ENCODE data around the gene EN1. TPM values are rescaled to one million over a fixed set of nuclear protein-coding genes. Genes with fewer than 3 reads are reported as not detected.

EN1 gene
- polyA plus RNA-seq, 3 donors, result not detected

DNA sequence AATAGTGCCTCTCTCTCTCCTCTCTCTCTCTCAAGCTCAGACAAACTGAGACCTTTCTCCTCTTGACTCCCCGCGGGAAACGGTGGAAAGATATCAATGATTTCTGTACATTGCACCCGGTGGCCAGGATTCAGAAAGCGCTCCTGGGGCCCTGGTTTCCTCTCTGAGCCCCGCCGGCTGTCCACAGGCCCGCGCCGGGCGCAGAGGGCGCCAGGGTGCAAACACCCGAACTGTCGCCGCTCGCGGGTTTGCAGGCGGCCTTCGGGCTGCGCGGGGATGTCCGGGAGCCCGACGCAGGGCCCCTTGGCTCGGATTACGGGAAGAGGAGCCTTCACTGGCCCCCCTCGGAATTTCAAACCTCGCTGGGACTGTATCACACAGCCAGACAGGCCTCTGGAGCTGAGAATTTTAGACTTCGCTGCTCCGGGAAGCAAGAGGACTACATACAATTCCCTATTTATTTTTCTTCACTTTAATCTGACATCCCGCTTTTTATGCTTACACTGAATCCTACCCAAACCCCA, 5.2 kb upstream of the EN1 start:
- peaks cover 1 to 57% of the 10 kb centered on the region in 2 donors for H3K9me3 ChIP-seq (replicated peaks in 1 of 2; ENCODE audit: control insufficient read depth in 1 of 2, insufficient read depth in 1 of 2, low read length in 2 of 2)
- H3K36me3 ChIP-seq (replicated peaks in 1 of 2; ENCODE audit: control insufficient read depth in 1 of 2, insufficient read depth in 2 of 2, low read length in 2 of 2), result no peaks in the 10 kb centered on the region
- H2AFZ ChIP-seq (ENCODE audit: insufficient read depth, low read depth, low read length, poor library complexity, severe bottlenecking), result no peak overlapping the region
- H3K4me1 Mint-ChIP-seq, result peaks cover 29% of the 10 kb centered on the region
- H3K4me3 Mint-ChIP-seq, result peak overlapping the region in 1 of 2 donors; percentile 89
- DNase-seq, result no peak
- H3K4me1 ChIP-seq (ENCODE audit: control insufficient read depth in 1 of 2, insufficient read depth in 2 of 2, low read length in 2 of 2), result peaks cover 12 to 14% of the 10 kb centered on the region in 2 donors
- no peak overlapping the region for H3K27ac ChIP-seq (ENCODE audit: low read depth in 1 of 2, low read length in 2 of 2)
- peaks cover 0 to 41% (median 15%) of the 10 kb centered on the region in 7 donors for H3K9me3 Mint-ChIP-seq
- peaks cover 83 to 100% of the 10 kb centered on the region in 2 donors for H3K27me3 ChIP-seq (ENCODE audit: control insufficient read depth in 2 of 2, insufficient read depth in 2 of 2, low read length in 2 of 2)
- TF ChIP-seq, protein P1, sequence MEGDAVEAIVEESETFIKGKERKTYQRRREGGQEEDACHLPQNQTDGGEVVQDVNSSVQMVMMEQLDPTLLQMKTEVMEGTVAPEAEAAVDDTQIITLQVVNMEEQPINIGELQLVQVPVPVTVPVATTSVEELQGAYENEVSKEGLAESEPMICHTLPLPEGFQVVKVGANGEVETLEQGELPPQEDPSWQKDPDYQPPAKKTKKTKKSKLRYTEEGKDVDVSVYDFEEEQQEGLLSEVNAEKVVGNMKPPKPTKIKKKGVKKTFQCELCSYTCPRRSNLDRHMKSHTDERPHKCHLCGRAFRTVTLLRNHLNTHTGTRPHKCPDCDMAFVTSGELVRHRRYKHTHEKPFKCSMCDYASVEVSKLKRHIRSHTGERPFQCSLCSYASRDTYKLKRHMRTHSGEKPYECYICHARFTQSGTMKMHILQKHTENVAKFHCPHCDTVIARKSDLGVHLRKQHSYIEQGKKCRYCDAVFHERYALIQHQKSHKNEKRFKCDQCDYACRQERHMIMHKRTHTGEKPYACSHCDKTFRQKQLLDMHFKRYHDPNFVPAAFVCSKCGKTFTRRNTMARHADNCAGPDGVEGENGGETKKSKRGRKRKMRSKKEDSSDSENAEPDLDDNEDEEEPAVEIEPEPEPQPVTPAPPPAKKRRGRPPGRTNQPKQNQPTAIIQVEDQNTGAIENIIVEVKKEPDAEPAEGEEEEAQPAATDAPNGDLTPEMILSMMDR (IDR thresholded peaks at IDR 0.05), result no peak
- H3K4me3 ChIP-seq (replicated peaks in 1 of 3; ENCODE audit: low read depth in 2 of 3, low read length in 3 of 3), result no peak overlapping the region
- no peak overlapping the region for H3K9ac ChIP-seq (ENCODE audit: insufficient read depth, low read length, poor library complexity, severe bottlenecking)
- intact Hi-C loops (cut with micrococcal nuclease), result loop anchor here in 1 of 2 donors (10.0 kb wide), 1 partner anchor 808 kb away; no protein-coding TSS in a partner anchor
- no peaks in the 10 kb centered on the region for H3K79me2 ChIP-seq (ENCODE audit: insufficient read depth, low read length)
- H3K27ac Mint-ChIP-seq, result no peak overlapping the region
- peaks cover 95 to 100% (median 99%) of the 10 kb centered on the region in 3 donors for H3K27me3 Mint-ChIP-seq (ENCODE audit: low read depth in 3 of 3)
- peaks cover 0 to 4% of the 10 kb centered on the region in 2 donors for H3K36me3 Mint-ChIP-seq
- H4K20me1 ChIP-seq (ENCODE audit: insufficient read depth, low read length), result no peaks in the 10 kb centered on the region
- H3K4me2 ChIP-seq (replicated peaks; ENCODE audit: extremely low read depth, low read length, poor library complexity, severe bottlenecking), result no peak overlapping the region
- WGBS (ENCODE audit: insufficient coverage), result 2% methylated on average over 31 of the region's 31 CpGs

DNA sequence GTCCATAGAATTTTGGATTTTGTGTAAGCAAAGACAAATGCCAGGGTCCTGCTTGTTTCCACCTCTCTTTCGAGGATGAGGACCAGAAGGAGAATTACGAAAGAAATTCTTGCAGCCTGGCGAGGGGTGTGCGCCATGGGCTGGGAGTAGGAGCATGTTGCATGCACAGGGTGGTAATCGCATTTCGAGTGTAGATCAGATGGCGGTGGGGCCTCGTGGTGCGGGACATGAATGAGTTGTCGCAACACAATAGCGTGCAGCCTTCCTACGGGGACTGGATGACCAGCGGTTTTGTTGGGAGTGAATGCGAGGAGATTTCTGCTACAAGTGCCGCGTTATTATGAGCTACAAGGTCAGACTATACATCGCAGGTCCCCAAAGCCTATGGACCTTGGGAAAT, 4.2 kb upstream of the EN1 start:
- H3K4me3 ChIP-seq (replicated peaks in 1 of 3; ENCODE audit: low read depth in 2 of 3, low read length in 3 of 3), result no peak overlapping the region
- no peaks in the 10 kb centered on the region for H4K20me1 ChIP-seq (ENCODE audit: insufficient read depth, low read length)
- peaks cover 73 to 97% of the 10 kb centered on the region in 2 donors for H3K27me3 ChIP-seq (ENCODE audit: control insufficient read depth in 2 of 2, insufficient read depth in 2 of 2, low read length in 2 of 2)
- intact Hi-C loops (cut with micrococcal nuclease), result loop anchor here in 1 of 2 donors (10.0 kb wide), 1 partner anchor 807 kb away; no protein-coding TSS in a partner anchor
- H3K9me3 ChIP-seq (replicated peaks in 1 of 2; ENCODE audit: control insufficient read depth in 1 of 2, insufficient read depth in 1 of 2, low read length in 2 of 2), result peaks cover 4 to 56% of the 10 kb centered on the region in 2 donors
- H3K9ac ChIP-seq (ENCODE audit: insufficient read depth, low read length, poor library complexity, severe bottlenecking), result no peak overlapping the region
- no peak overlapping the region for H3K27ac ChIP-seq (ENCODE audit: low read depth in 1 of 2, low read length in 2 of 2)
- H3K4me2 ChIP-seq (replicated peaks; ENCODE audit: extremely low read depth, low read length, poor library complexity, severe bottlenecking), result no peak overlapping the region
- DNase-seq, result no peak
- Mint-ChIP-seq H3K36me3 (peaks cover 2 to 6% of the 10 kb centered on the region in 2 donors), H3K27ac (no peak overlapping the region), H3K27me3 (ENCODE audit: low read depth in 3 of 3) (peaks cover 93 to 96% (median 96%) of the 10 kb centered on the region in 3 donors), H3K9me3 (peaks cover 0 to 44% (median 21%) of the 10 kb centered on the region in 7 donors), H3K4me3 (peak overlapping the region in 1 of 2 donors; percentile 86), H3K4me1 (peaks cover 34% of the 10 kb centered on the region)
- no peaks in the 10 kb centered on the region for H3K36me3 ChIP-seq (replicated peaks in 1 of 2; ENCODE audit: control insufficient read depth in 1 of 2, insufficient read depth in 2 of 2, low read length in 2 of 2)
- peaks cover 15 to 16% of the 10 kb centered on the region in 2 donors for H3K4me1 ChIP-seq (ENCODE audit: control insufficient read depth in 1 of 2, insufficient read depth in 2 of 2, low read length in 2 of 2)
- TF ChIP-seq, protein P1 (IDR thresholded peaks at IDR 0.05), result no peak
- H3K79me2 ChIP-seq (ENCODE audit: insufficient read depth, low read length), result no peaks in the 10 kb centered on the region
- H2AFZ ChIP-seq (ENCODE audit: insufficient read depth, low read depth, low read length, poor library complexity, severe bottlenecking), result no peak overlapping the region
- 8% methylated on average over 17 of the region's 17 CpGs for WGBS (ENCODE audit: insufficient coverage)

Data from CD14-positive monocyte (primary cell).